ENCODE results near the gene LMOD3. TPM values are rescaled to one million over a fixed set of nuclear protein-coding genes. Genes with fewer than 3 reads are reported as not detected.
A peak's percentile ranks its signal among the peaks of the same experiment; 100 is the strongest.

Gene LMOD3
- total RNA-seq, 1 donor from 2014 or later = 0.12 TPM

DNA sequence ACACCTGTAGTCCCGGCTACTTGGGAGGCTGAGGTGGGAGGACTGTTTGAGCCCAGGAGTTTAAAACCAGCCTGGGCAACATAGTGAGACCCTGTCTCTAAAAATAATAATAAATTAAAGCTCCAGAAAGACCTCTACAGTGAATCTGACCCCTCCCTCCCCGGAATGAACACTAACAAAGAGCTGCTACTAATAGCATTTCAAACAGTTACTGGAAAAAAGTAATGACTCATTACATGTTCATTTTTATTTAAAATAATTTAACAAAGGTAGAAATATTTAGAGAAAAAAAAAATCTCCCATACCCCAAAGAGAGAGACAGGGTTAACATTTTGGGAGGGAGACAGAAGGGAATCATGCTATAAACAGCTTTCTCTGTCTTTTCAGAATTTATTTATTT is 40.0 kb downstream of the LMOD3 start:
- Histone ChIP-seq H3K36me3 (no peaks in the 10 kb centered on the region), H3K27ac (peak overlapping the region; percentile 92), H3K27me3 (no peaks in the 10 kb centered on the region), H3K4me3 (no peak overlapping the region), H3K9me3 (no peaks in the 10 kb centered on the region), H3K4me1 (peaks cover 47% of the 10 kb centered on the region)
- ATAC-seq (no peak), DNase-seq (no peak)
- TF ChIP-seq CTCF (IDR thresholded peaks at IDR 0.05) = no peak
- intact Hi-C loops (cut with DNase I) = no loop called here

DNA sequence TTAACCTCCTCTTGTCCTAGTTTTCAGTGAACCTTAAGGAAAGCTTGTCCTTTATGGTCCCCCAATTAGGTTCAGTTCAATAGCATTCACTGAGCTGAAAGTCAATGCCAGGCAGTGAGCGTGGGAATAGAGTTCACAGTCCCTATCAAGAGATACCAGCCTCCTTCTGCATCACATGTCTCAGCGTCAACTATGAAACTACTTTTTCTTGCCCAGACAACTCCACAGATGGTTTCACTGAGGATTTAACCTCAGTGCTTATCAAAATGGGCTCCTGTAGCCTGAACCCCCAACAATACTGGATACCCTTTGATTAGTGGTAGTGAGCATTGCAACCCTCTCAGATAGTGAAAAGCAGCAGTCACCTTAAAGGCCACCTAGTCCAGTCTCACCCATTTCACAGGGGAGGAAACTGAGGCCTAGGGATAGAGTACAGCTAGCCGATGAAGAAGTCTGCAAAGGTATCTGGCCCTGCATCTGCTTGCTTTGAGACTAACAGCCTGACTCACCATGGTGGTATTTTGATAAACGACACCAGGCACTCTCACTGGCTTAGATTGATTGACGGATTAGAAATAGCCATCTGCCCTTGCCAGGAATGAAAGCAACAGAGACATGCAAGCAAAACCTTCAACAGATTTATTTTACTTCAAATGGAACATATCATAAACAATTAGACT is 40.7 kb downstream of the LMOD3 start:
- H3K4me3 ChIP-seq = no peak overlapping the region
- TF ChIP-seq CTCF (IDR thresholded peaks at IDR 0.05) = no peak
- H3K4me1 ChIP-seq = peaks cover 40% of the 10 kb centered on the region
- peaks cover under 1% of the 10 kb centered on the region for H3K36me3 ChIP-seq
- H3K27ac ChIP-seq = peak overlapping the region; percentile 92
- no peaks in the 10 kb centered on the region for H3K9me3 ChIP-seq
- H3K27me3 ChIP-seq = no peaks in the 10 kb centered on the region
- intact Hi-C loops (cut with DNase I) = no loop called here
- DNase-seq (no peak), ATAC-seq (no peak)

GRCh38 chr3:69080233-69080920 is 42.0 kb downstream of the LMOD3 start, which contains the start of gene UBA3:
Gene UBA3, minus strand, starts transcription at chr3:69080365. Its CDS starts 12 bp downstream, at chr3:69080353.
- TF ChIP-seq CTCF (IDR thresholded peaks at IDR 0.05) = no peak
- Histone ChIP-seq H3K9me3 (no peaks in the 10 kb centered on the region), H3K27ac (peak within 1 kb of the TSS; percentile 89), H3K4me1 (peaks cover 38% of the 10 kb centered on the region), H3K27me3 (no peaks in the 10 kb centered on the region), H3K36me3 (peaks cover 9% of the 10 kb centered on the region), H3K4me3 (peak within 1 kb of the TSS; percentile 88)
- intact Hi-C loops (cut with DNase I) = no loop called here
- DNase-seq = peak; percentile 97
- ATAC-seq = peak; percentile 94

DNA sequence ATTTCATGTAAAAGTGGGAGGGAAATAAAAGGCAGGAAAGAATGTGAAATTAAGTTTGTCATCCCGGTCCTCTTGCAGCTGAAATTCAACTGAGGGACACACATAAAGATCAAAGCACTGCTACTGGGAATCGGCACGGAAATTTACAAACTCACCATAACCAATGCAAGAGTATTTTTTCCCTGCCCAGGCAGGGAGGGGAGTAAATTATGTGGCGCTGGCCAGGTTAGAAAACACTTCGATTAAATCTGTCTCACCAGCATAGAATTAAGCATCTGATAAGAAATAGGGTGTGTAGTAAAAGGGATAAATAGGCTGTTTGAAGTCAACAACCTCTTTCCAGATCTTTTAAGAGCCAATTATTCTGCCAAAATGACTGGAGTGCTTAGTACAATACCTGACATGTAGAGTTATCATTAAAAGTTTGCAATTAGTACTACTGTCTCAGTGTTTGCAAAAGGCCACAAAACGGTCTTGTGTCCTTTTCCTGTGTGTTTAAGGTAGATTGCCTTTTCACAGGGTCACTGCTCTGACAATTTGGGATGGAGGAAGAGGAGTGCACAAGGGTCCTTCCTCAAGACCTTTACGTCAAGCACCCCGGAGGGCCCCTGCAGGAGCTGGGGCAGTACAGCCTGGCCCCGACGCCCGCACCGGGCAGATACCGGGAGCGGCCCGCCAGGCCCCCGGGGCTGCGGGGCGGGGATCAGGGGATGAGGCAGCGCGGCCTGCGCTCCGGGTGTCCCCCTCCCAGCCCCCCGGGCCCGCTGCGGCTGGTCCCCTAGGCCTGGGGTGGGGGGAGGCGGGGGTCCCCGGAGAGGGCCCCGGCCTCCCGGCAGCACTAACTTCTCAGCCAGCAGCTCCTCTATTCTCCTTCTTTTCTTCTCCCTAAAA is 42.9 kb downstream of the LMOD3 start:
- Histone ChIP-seq H3K4me3 (peak overlapping the region; percentile 88), H3K36me3 (peaks cover 9% of the 10 kb centered on the region), H3K9me3 (no peaks in the 10 kb centered on the region), H3K27me3 (no peaks in the 10 kb centered on the region), H3K27ac (peak overlapping the region; percentile 89), H3K4me1 (peaks cover 38% of the 10 kb centered on the region)
- peak; percentile 72 for DNase-seq
- intact Hi-C loops (cut with DNase I) = no loop called here
- peak; percentile 54 for ATAC-seq
- TF ChIP-seq CTCF (IDR thresholded peaks at IDR 0.05) = no peak

- Histone ChIP-seq H3K9me3 (no peaks in the 10 kb centered on the region), H3K27me3 (no peaks in the 10 kb centered on the region), H3K4me3 (no peak overlapping the region), H3K27ac (no peak overlapping the region), H3K4me1 (no peaks in the 10 kb centered on the region), H3K36me3 (peaks cover 20% of the 10 kb centered on the region)
- ATAC-seq (no peak), DNase-seq (no peak)
- TF ChIP-seq CTCF (IDR thresholded peaks at IDR 0.05) = no peak
- intact Hi-C loops (cut with DNase I) = no loop called here
Observed at GRCh38 chr3:69072928-69073327, 49.5 kb downstream of the LMOD3 start.
